GM18505 (cell line): ENCODE results near the gene DIDO1.
A peak's percentile ranks its signal among the peaks of the same experiment; 100 is the strongest.

Source experiments
- ATAC-seq: cut with Tn5 transposase; IDR thresholded peaks from one replicate; pipeline ENCODE4 v1.9.1; 2021; ENCODE audit not compliant: unreplicated experiment
- POLR2A ChIP-seq: IDR thresholded peaks from 4 replicates; pipeline ENCODE4 v1.6.1; 2011; ENCODE audit warnings: borderline replicate concordance; ENCODE audit not compliant: insufficient read depth, insufficient read length; ENCODE audit errors: extremely low read depth

DIDO1 gene

GRCh38 chr20:62913043-62913630 lies 13.2 kb downstream of the DIDO1 start:
- no peak for TF ChIP-seq POLR2A
- ATAC-seq = no peak

- no peak for ATAC-seq
- TF ChIP-seq POLR2A = no peak
These were observed 14.5 kb downstream of the DIDO1 start for GRCh38 chr20:62911701-62912280.

GRCh38 chr20:62910777-62911497 lies 15.4 kb downstream of the DIDO1 start:
- no peak for ATAC-seq

GRCh38 chr20:62910217-62910766 lies 16.0 kb downstream of the DIDO1 start:
- no peak for ATAC-seq

More at GRCh38 chr20:62910777-62911497, 15.4 kb downstream of the DIDO1 start:
- TF ChIP-seq POLR2A = no peak

GRCh38 chr20:62908971-62909791 lies 17.1 kb downstream of the DIDO1 start:
- no peak for TF ChIP-seq POLR2A
- ATAC-seq = no peak

More at GRCh38 chr20:62910217-62910766, 16.0 kb downstream of the DIDO1 start:
- TF ChIP-seq POLR2A = peak; percentile 30

- no peak for ATAC-seq
- no peak for TF ChIP-seq POLR2A
These were observed 18.7 kb downstream of the DIDO1 start for GRCh38 chr20:62907384-62908317.

GRCh38 chr20:62906647-62907375 lies 19.5 kb downstream of the DIDO1 start:
- no peak for ATAC-seq
- no peak for TF ChIP-seq POLR2A

GRCh38 chr20:62906209-62906608 lies 20.1 kb downstream of the DIDO1 start:
- no peak for ATAC-seq
- peak; percentile 6 for TF ChIP-seq POLR2A

- TF ChIP-seq POLR2A = no peak
- ATAC-seq = no peak
These were observed 20.7 kb downstream of the DIDO1 start for GRCh38 chr20:62905536-62906117.

GRCh38 chr20:62902926-62903615 lies 23.2 kb downstream of the DIDO1 start:
- TF ChIP-seq POLR2A = no peak

GRCh38 chr20:62901891-62902290 lies 24.4 kb downstream of the DIDO1 start:
- no peak for ATAC-seq
- TF ChIP-seq POLR2A = no peak

More at GRCh38 chr20:62902926-62903615, 23.2 kb downstream of the DIDO1 start:
- ATAC-seq = no peak
